MCF 10A (cell line): ENCODE data around the gene C2orf80. TPM values are rescaled to one million over a fixed set of nuclear protein-coding genes. Genes with fewer than 3 reads are reported as not detected.
"Not testable (repeated sequence)": the region's sequence is repeated elsewhere in the genome, so short reads cannot be mapped to it uniquely, and the experiment has no call there.

Experiments
- BruUV-seq: library from RNA; stranded (reverse); fragments of 400-500 nt; replicated peaks from 2 replicates; lab custom pipeline; 2021; lab: Mats Ljungman, UMichigan
- CTCF ChIA-PET: fragments of 300-600 bp; sonication (Branson Sonifier 250); formaldehyde crosslinking; extraction: SDS; loops from one replicate; lab custom pipeline; 2021; ENCODE audit warnings: antibody characterized with exemption, inconsistent platforms; lab: Yijun Ruan, JAX
- POLR2A ChIA-PET: fragments of 300-600, 350-650 bp; sonication (Branson Sonifier 250); formaldehyde crosslinking; extraction: SDS; loops from one replicate; lab custom pipeline; 2020; ENCODE audit warnings: antibody characterized with exemption, inconsistent platforms; lab: Yijun Ruan, JAX
- DNase-seq: peaks from one replicate; pipeline ENCODE4 v3.0.0-alpha.2; 2018; ENCODE audit not compliant: unreplicated experiment
- H3K27ac Mint-ChIP-seq: one replicate; pipeline ENCODE4 v1.8.0; 2022; ENCODE audit warnings: mild to moderate bottlenecking, low read depth, mixed read lengths; ENCODE audit not compliant: unreplicated experiment
- H3K27me3 Mint-ChIP-seq: one replicate; pipeline ENCODE4 v1.8.0; 2022; ENCODE audit warnings: mixed read lengths; ENCODE audit not compliant: insufficient read depth, unreplicated experiment
- H3K36me3 Mint-ChIP-seq: one replicate; pipeline ENCODE4 v1.8.0; 2022; ENCODE audit warnings: mild to moderate bottlenecking, moderate library complexity, mixed read lengths; ENCODE audit not compliant: insufficient read depth, unreplicated experiment
- H3K4me1 Mint-ChIP-seq: one replicate; pipeline ENCODE4 v1.8.0; 2022; ENCODE audit warnings: mixed read lengths; ENCODE audit not compliant: insufficient read depth, unreplicated experiment
- H3K4me3 Mint-ChIP-seq: one replicate; pipeline ENCODE4 v1.8.0; 2022; ENCODE audit warnings: mild to moderate bottlenecking, moderate library complexity, mixed read lengths; ENCODE audit not compliant: unreplicated experiment
- H3K9me3 Mint-ChIP-seq: one replicate; pipeline ENCODE4 v1.8.0; 2022; ENCODE audit warnings: mixed read lengths; ENCODE audit not compliant: unreplicated experiment
- intact Hi-C: fragments of 100-400 bp; cut with micrococcal nuclease; formaldehyde crosslinking; loops from 2 replicates; pipeline ENCODE4 v1.14.1; 2022
- total RNA-seq: library from RNA; stranded (reverse); gene quantifications from 2 replicates; pipeline ENCODE4 v1.2.3, GENCODE V29; 2022
- TF ChIP-seq, protein P1 (sequence below): fragments of 200-600 bp; IDR thresholded peaks from one replicate; pipeline ENCODE4 v1.8.0; 2022; ENCODE audit warnings: antibody characterized with exemption, mild to moderate bottlenecking; ENCODE audit not compliant: unreplicated experiment

Gene C2orf80
- total RNA-seq, 1 experiment from 2014 or later: not detected

DNA sequence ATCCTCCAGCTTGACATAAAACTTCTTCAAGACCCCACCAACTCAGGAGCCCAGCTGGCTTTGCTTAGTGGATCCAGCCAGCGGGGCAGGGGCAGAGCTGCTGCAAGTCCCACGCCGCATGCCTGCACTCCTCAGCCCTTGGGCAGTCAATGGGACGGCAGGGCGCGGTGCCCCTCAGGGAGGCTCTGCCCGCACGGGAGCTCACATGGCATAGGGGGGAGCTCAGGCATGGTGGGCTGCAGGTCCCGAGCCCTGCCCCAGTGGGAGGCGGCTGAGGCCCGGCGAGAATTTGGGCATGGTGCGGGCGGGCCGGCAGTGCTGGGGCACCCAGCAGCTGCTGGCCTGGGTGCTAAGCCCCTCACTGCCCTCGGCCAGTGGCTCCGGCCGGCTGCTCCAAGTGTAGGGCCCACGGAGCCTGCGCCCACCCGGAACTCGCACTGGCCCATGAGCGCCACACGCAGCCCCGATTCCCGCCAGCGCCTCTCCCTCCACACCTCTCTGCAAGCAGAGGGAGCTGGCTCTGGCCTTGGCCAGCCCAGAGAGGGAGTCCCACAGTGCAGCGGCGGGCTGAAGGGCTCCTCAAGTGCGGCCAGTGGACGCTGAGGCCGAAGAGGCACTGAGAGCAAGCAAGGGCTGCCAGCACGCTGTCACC is 37.9 kb upstream of the C2orf80 start:
- POLR2A ChIA-PET: no interaction called here
- BruUV-seq: no TSS peak

DNA sequence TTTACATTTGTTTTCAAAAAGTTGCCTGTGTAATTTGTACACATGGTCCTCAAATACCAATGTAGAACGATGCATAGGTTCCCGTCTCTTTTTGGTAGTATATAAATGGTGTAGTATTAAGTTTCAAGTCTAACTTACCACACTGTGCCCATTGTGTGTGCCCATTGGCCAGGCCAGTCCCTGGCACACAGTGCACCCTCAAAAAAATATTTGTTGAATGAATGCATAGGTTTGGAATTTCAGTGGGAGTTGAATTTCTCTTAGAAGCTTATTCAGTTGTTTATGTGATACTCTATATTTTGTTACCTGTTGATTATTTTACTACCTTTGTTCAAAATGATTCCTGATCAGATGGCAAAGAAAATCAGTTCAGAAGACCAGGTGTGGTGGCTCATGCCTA is 35.0 kb upstream of the C2orf80 start:
- Mint-ChIP-seq H3K36me3 (no peaks in the 10 kb centered on the region), H3K4me1 (peaks cover 13% of the 10 kb centered on the region), H3K27me3 (no peaks in the 10 kb centered on the region), H3K27ac (no peak overlapping the region), H3K9me3 (no peaks in the 10 kb centered on the region), H3K4me3 (no peak overlapping the region)
- intact Hi-C loops: no loop called here
- BruUV-seq: no TSS peak
- DNase-seq: peak; percentile 54
- CTCF ChIA-PET: interaction anchor here (1.1 to 2.1 kb wide), 2 partner anchors 49 to 60 kb away, joined by 5 to 6 read pairs; no protein-coding TSS in a partner anchor
- TF ChIP-seq, protein P1, sequence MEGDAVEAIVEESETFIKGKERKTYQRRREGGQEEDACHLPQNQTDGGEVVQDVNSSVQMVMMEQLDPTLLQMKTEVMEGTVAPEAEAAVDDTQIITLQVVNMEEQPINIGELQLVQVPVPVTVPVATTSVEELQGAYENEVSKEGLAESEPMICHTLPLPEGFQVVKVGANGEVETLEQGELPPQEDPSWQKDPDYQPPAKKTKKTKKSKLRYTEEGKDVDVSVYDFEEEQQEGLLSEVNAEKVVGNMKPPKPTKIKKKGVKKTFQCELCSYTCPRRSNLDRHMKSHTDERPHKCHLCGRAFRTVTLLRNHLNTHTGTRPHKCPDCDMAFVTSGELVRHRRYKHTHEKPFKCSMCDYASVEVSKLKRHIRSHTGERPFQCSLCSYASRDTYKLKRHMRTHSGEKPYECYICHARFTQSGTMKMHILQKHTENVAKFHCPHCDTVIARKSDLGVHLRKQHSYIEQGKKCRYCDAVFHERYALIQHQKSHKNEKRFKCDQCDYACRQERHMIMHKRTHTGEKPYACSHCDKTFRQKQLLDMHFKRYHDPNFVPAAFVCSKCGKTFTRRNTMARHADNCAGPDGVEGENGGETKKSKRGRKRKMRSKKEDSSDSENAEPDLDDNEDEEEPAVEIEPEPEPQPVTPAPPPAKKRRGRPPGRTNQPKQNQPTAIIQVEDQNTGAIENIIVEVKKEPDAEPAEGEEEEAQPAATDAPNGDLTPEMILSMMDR: no peak
- POLR2A ChIA-PET: interaction anchor here (0.6 kb wide), 1 partner anchor 18 kb away, joined by 3 read pairs; no protein-coding TSS in a partner anchor

More for the DNA sequence above, 37.9 kb upstream of the C2orf80 start:
- Mint-ChIP-seq H3K27me3 (no peaks in the 10 kb centered on the region), H3K4me3 (no peak overlapping the region), H3K27ac (no peak overlapping the region), H3K4me1 (peaks cover 7% of the 10 kb centered on the region), H3K9me3 (peaks cover 8% of the 10 kb centered on the region), H3K36me3 (no peaks in the 10 kb centered on the region)
- CTCF ChIA-PET: interaction anchor here (1.0 to 1.3 kb wide), 2 partner anchors 20 to 26 kb away, joined by 3 to 5 read pairs; no protein-coding TSS in a partner anchor
- intact Hi-C loops: no loop called here
- no peak for DNase-seq
- TF ChIP-seq, protein P1: no peak

DNA sequence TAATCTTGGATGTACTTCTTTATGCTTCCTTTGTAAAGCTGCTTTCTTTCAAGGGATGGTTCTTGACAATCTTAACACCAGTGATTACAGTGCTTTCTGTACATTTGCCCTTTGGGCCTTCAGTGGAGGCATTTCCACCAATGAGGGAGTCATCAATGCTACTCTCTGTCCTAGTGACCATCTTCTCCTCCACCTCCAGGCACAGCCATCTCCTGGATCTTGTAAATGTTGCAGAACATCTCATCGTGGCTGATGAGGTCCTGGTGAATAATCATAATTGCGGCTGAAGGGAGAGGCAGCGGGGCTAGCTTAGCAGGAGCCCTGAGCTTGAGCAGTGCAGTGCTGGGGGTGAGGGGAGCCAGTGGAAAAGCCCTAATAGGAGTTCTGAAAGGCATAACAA is 32.5 kb upstream of the C2orf80 start:
- H3K4me1 Mint-ChIP-seq: peaks cover 13% of the 10 kb centered on the region
- TF ChIP-seq, protein P1: no peak
- no TSS peak for BruUV-seq
- H3K27me3 Mint-ChIP-seq: no peaks in the 10 kb centered on the region
- H3K9me3 Mint-ChIP-seq: no peaks in the 10 kb centered on the region
- H3K27ac Mint-ChIP-seq: no peak overlapping the region
- peak; percentile 24 for DNase-seq
- intact Hi-C loops: no loop called here
- H3K36me3 Mint-ChIP-seq: no peaks in the 10 kb centered on the region
- no peak overlapping the region for H3K4me3 Mint-ChIP-seq
- ChIA-PET POLR2A (no interaction called here), CTCF (interaction anchor here (1.1 to 1.6 kb wide), 2 partner anchors 32 to 47 kb away, joined by 3 to 11 read pairs; no protein-coding TSS in a partner anchor)

DNA sequence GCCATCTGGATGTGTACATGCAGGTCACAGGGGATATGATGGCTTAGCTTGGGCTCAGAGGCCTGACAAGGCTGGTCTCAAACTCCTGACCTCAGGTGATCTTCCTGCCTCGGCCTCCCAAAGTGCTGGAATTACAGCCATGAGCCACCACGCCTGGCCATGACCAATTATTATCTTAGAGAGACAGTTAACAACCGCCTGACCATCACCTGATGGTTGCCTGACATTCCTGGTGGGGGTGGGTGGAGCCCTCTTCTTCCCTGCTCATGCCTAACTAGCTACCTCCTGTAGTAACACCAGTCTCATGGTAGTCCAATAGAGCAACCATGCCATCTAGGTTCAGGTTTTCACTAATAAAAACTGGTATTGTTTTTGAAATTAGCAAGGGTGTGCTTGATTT is 32.0 kb upstream of the C2orf80 start:
- H3K27me3 Mint-ChIP-seq, H3K27ac Mint-ChIP-seq: not testable (repeated sequence)

More for the DNA sequence above, 32.0 kb upstream of the C2orf80 start:
- CTCF ChIA-PET: interaction anchor here (0.5 to 1.6 kb wide), 3 partner anchors 33 to 424 kb away, joined by 3 to 11 read pairs (median 3); no protein-coding TSS in a partner anchor
- BruUV-seq, H3K36me3 Mint-ChIP-seq, H3K9me3 Mint-ChIP-seq, DNase-seq, intact Hi-C loops, H3K4me3 Mint-ChIP-seq, POLR2A ChIA-PET: not testable (repeated sequence)
- peaks cover 13% of the 10 kb centered on the region for H3K4me1 Mint-ChIP-seq
